SU-DHL-6 (cell line): ENCODE data around the gene OR4C45.
"Not testable (repeated sequence)": the region's sequence is repeated elsewhere in the genome, so short reads cannot be mapped to it uniquely, and the experiment has no call there.

Experiments
- H2AFZ ChIP-seq: fragments of 200-600 bp; sonication (generic); 2 replicates; pipeline ENCODE4 v1.6.1; 2014; ENCODE audit warnings: low read depth, mild to moderate bottlenecking, moderate library complexity, mixed read lengths, antibody characterized with exemption, low read length; ENCODE audit not compliant: severe bottlenecking
- H3F3A ChIP-seq: fragments of 200-600 bp; shearing (Covaris generic); 2 replicates; pipeline ENCODE4 v1.6.0; 2016; ENCODE audit warnings: antibody characterized with exemption, mild to moderate bottlenecking; ENCODE audit not compliant: insufficient read depth
- H3K27ac ChIP-seq: fragments of 200-600 bp; sonication (generic); 2 replicates; pipeline ENCODE4 v1.5.1; 2016; ENCODE audit warnings: low read depth, mild to moderate bottlenecking, low read length, moderate library complexity, mixed read lengths
- H3K27me3 ChIP-seq: fragments of 200-600 bp; sonication (generic), shearing (Covaris generic); 2 replicates; pipeline ENCODE4 v1.6.0; 2014; ENCODE audit warnings: mild to moderate bottlenecking, low read length
- H3K36me3 ChIP-seq: fragments of 200-600 bp; sonication (generic); 2 replicates; pipeline ENCODE4 v1.6.1; 2014; ENCODE audit warnings: mild to moderate bottlenecking, low read length, mixed read lengths
- H3K4me2 ChIP-seq: fragments of 300-600, 200-600 bp; shearing (Covaris generic), sonication (generic); 2 replicates; pipeline ENCODE4 v1.6.0; 2014; ENCODE audit warnings: low read length, low read depth, mild to moderate bottlenecking; ENCODE audit not compliant: poor library complexity, severe bottlenecking
- H3K4me3 ChIP-seq: fragments of 200-600 bp; sonication (generic); 2 replicates; pipeline ENCODE4 v1.5.1; 2014; ENCODE audit warnings: antibody characterized with exemption, low read length, mild to moderate bottlenecking, mixed read lengths; ENCODE audit not compliant: insufficient read depth, poor library complexity, severe bottlenecking
- H3K79me2 ChIP-seq: fragments of 200-600 bp; sonication (generic); 2 replicates; pipeline ENCODE4 v1.6.1; 2014; ENCODE audit warnings: mild to moderate bottlenecking, low read length, moderate library complexity; ENCODE audit not compliant: insufficient read depth
- H3K9ac ChIP-seq: fragments of 200-600 bp; sonication (generic); 2 replicates; pipeline ENCODE4 v1.7.0; 2014; ENCODE audit warnings: mild to moderate bottlenecking, low read length
- H3K9me2 ChIP-seq: fragments of 200-600 bp; sonication (generic); replicated peaks from 2 replicates; pipeline ENCODE4 v1.6.1; 2014; ENCODE audit warnings: low read length; ENCODE audit not compliant: insufficient read depth
- H3K9me3 ChIP-seq: fragments of 200-600 bp; sonication (generic); 2 replicates; pipeline ENCODE4 v1.6.1; 2014; ENCODE audit warnings: low read length, mixed read lengths; ENCODE audit not compliant: insufficient read depth
- H4K20me1 ChIP-seq: fragments of 200-600 bp; sonication (generic); 2 replicates; pipeline ENCODE4 v1.6.1; 2014; ENCODE audit warnings: low read depth, mild to moderate bottlenecking, antibody characterized with exemption, low read length, moderate library complexity, mixed read lengths
- EZH2phosphoT487 ChIP-seq: fragments of 200-600 bp; sonication (generic), shearing (Covaris generic); conservative IDR thresholded peaks from 2 replicates; pipeline ENCODE4 v1.6.1; 2018; ENCODE audit warnings: mild to moderate bottlenecking, antibody characterized with exemption, low read length, moderate library complexity, mixed read lengths
- TF ChIP-seq, protein P1 (sequence below): fragments of 200-600 bp; sonication (generic); IDR thresholded peaks from one replicate; pipeline ENCODE4 v1.5.1; 2017; ENCODE audit warnings: antibody characterized with exemption, mild to moderate bottlenecking, low read length, moderate library complexity; ENCODE audit not compliant: insufficient read depth, poor library complexity, severe bottlenecking

Gene OR4C45

DNA sequence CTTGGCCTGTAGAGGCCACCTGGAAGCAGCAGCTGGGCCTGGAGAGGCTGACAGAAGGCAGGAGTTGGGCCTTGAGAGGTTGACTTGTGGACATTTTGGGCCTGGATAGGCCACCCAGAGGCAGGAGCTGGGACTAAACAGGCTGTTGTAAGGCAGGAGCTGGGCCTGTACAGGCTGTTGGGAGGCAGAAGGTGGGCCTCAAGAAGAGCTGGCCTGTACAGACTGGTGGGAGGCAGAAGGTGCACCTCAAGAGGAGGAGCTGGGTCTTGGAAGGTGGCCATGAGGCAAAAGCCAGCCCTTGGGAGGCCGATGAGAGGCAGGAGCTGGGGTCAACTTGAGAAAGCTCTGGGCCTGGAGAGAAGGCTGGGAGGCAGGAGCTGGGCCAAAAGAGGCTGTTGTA, 45.3 kb downstream of the OR4C45 start:
- Histone ChIP-seq H4K20me1 (no peaks in the 10 kb centered on the region), H3K4me3 (no peak overlapping the region), H3K4me2 (no peak overlapping the region), H3F3A (no peaks in the 10 kb centered on the region), H3K27me3 (no peaks in the 10 kb centered on the region), H2AFZ (no peak overlapping the region), H3K9me2 (no peaks in the 10 kb centered on the region), H3K9me3 (no peaks in the 10 kb centered on the region), H3K27ac (no peak overlapping the region), H3K79me2 (no peaks in the 10 kb centered on the region), H3K36me3 (no peaks in the 10 kb centered on the region), H3K9ac (no peak overlapping the region)
- TF ChIP-seq, protein P1, sequence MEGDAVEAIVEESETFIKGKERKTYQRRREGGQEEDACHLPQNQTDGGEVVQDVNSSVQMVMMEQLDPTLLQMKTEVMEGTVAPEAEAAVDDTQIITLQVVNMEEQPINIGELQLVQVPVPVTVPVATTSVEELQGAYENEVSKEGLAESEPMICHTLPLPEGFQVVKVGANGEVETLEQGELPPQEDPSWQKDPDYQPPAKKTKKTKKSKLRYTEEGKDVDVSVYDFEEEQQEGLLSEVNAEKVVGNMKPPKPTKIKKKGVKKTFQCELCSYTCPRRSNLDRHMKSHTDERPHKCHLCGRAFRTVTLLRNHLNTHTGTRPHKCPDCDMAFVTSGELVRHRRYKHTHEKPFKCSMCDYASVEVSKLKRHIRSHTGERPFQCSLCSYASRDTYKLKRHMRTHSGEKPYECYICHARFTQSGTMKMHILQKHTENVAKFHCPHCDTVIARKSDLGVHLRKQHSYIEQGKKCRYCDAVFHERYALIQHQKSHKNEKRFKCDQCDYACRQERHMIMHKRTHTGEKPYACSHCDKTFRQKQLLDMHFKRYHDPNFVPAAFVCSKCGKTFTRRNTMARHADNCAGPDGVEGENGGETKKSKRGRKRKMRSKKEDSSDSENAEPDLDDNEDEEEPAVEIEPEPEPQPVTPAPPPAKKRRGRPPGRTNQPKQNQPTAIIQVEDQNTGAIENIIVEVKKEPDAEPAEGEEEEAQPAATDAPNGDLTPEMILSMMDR, result no peak
- TF ChIP-seq EZH2phosphoT487, result no peak

DNA sequence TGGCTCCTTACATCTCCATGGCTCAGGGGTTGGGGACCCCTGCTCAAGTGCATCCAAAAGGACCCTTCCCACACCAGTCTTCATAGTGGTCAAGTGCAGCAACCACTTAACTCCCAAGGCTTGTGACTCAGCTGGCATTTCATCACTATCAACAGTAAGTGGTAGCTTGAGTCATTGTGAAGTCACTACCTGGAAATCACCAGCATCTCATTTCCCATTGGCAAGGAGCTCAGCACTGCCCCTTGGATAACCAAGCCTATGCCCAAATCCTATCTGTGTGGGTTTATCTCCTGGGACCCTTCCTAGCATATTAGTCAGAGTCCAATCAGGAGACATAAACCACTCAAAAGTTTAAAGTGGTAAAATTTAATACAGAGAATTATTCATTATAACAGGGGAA, 46.3 kb downstream of the OR4C45 start:
- H3K4me3 ChIP-seq, H3K27me3 ChIP-seq, H4K20me1 ChIP-seq, H3K9ac ChIP-seq, H3K4me2 ChIP-seq, H3K9me2 ChIP-seq, H3K9me3 ChIP-seq, H2AFZ ChIP-seq, H3F3A ChIP-seq, H3K36me3 ChIP-seq, H3K27ac ChIP-seq, H3K79me2 ChIP-seq: not testable (repeated sequence)

DNA sequence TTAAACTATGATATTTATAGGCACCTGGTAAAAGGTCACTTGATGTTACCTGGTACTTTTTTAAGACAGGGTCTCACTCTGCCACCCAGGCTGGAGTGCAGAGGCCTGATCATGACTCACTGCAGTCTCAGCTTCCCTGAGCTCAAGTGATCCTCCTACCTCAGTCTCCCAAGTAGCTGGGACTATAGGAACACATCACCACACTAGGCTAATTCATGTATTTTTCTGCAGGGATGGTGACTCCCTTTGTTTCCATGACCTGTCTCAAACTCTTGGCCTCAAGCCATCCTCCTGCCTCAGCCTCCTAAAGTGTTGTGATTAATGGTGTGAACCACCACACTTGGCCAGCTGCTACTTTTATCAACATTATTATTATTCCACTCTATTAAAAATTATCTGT, 47.6 kb downstream of the OR4C45 start:
- no peaks in the 10 kb centered on the region for H4K20me1 ChIP-seq
- no peak for TF ChIP-seq EZH2phosphoT487
- TF ChIP-seq, protein P1, result no peak
- no peaks in the 10 kb centered on the region for H3F3A ChIP-seq
- no peak overlapping the region for H3K4me2 ChIP-seq
- H3K9me3 ChIP-seq, result no peaks in the 10 kb centered on the region
- H3K79me2 ChIP-seq, result no peaks in the 10 kb centered on the region
- no peak overlapping the region for H3K27ac ChIP-seq
- no peaks in the 10 kb centered on the region for H3K36me3 ChIP-seq
- no peaks in the 10 kb centered on the region for H3K27me3 ChIP-seq
- no peak overlapping the region for H2AFZ ChIP-seq
- no peak overlapping the region for H3K9ac ChIP-seq
- H3K4me3 ChIP-seq, result no peak overlapping the region
- no peaks in the 10 kb centered on the region for H3K9me2 ChIP-seq
